Upper lobe of left lung (tissue), 6 donors: ENCODE data around the gene ITPR1. TPM values are rescaled to one million over a fixed set of nuclear protein-coding genes. Genes with fewer than 3 reads are reported as not detected.

Experiments used
- ATAC-seq, 2 donors: fragments of 200-7000 bp; cut with Tn5 transposase; one replicate each; pipeline ENCODE4 v1.9.1; 2022; ENCODE audit warnings: mild to moderate bottlenecking in 2 of 2, moderate library complexity in 2 of 2; ENCODE audit not compliant: low FRiP score in 2 of 2
- DNase-seq, 2 donors: peaks; one replicate each; pipeline ENCODE4 v3.0.0-alpha.2; 2019 to 2020
- H3K27ac ChIP-seq, 4 donors: fragments of 200-600 bp; sonication (generic); one replicate each; pipeline ENCODE4 v1.5.1; 2016 to 2019
- H3K27me3 ChIP-seq, 4 donors: fragments of 200-600 bp; sonication (generic); one replicate each; pipeline ENCODE4 v1.5.1; 2017 to 2019
- H3K36me3 ChIP-seq, 4 donors: fragments of 200-600 bp; sonication (generic); one replicate each; pipeline ENCODE4 v1.5.1; 2016 to 2019
- H3K4me1 ChIP-seq, 4 donors: fragments of 200-600 bp; sonication (generic); one replicate each; pipeline ENCODE4 v1.5.1; 2018 to 2019
- H3K4me3 ChIP-seq, 4 donors: fragments of 200-600 bp; sonication (generic); one replicate each; pipeline ENCODE4 v1.5.1; 2017 to 2019; ENCODE audit warnings: mild to moderate bottlenecking in 2 of 4, moderate library complexity in 1 of 4
- H3K9me3 ChIP-seq, 4 donors: fragments of 200-600 bp; sonication (generic); one replicate each; pipeline ENCODE4 v1.5.1; 2018 to 2019
- CTCF ChIP-seq, 6 experiments: fragments of 450-650 bp in 4 of 6; fragments of 200-600 bp in 2 of 6; sonication (generic) in 2 of 6; IDR thresholded peaks; one replicate each; pipeline ENCODE4 v1.5.1; 2016 to 2019; ENCODE audit warnings: antibody characterized with exemption in 6 of 6
- EP300 ChIP-seq, 4 donors: sonication (generic); formaldehyde crosslinking; IDR thresholded peaks; one replicate each; pipeline ENCODE4 v1.5.1; 2017; ENCODE audit warnings: antibody characterized with exemption in 4 of 4, control low read depth in 2 of 4
- POLR2A ChIP-seq, 4 donors: fragments of 450-650 bp; IDR thresholded peaks; one replicate each; pipeline ENCODE4 v1.5.1; 2016 to 2017; ENCODE audit warnings: antibody characterized with exemption in 4 of 4, mild to moderate bottlenecking in 2 of 4
- POLR2AphosphoS5 ChIP-seq, 2 donors: sonication (generic); formaldehyde crosslinking; IDR thresholded peaks; one replicate each; pipeline ENCODE4 v1.5.1; 2017; ENCODE audit warnings: antibody characterized with exemption in 2 of 2
- WGBS, 2 donors: methylation state at CpG; one replicate each; pipeline ENCODE4 v1.1.5; 2017 to 2018; 5-methylcytosine and 5-hydroxymethylcytosine counted together
- total RNA-seq, 6 donors: library from RNA; depleted of rRNA in 4 of 6; stranded (reverse); fragments of >200 nt in 4 of 6; gene quantifications; one replicate each; pipeline versions ENCODE4 v1.1.0 to v1.2.1, GENCODE V29; 2016 to 2021
- donor health status: DM: no; HTN: no; CAD: no; lungs with moderate emphysema.
- donor health status: DM: no; HTN: yes; CAD: no; lungs with severe emphysema.

ITPR1 gene
- total RNA-seq, 6 donors from 2014 or later = 55.5 to 136 (median 66.2) TPM

GRCh38 chr3:4841225-4841624 lies 348.1 kb downstream of the ITPR1 start:
- Histone ChIP-seq H3K9me3 (no peaks in the 10 kb centered on the region), H3K27ac (no peak overlapping the region), H3K27me3 (no peaks in the 10 kb centered on the region), H3K4me3 (no peak overlapping the region), H3K36me3 (peaks cover 0 to 22% (median 0%) of the 10 kb centered on the region in 4 donors), H3K4me1 (no peaks in the 10 kb centered on the region)
- WGBS, 2 donors = 91 to 93% methylated on average over 3 of the region's 3 CpGs
- no peak for TF ChIP-seq POLR2A (IDR thresholded peaks at IDR 0.05)
- TF ChIP-seq CTCF (IDR thresholded peaks at IDR 0.05) = no peak
- no peak for TF ChIP-seq POLR2AphosphoS5 (IDR thresholded peaks at IDR 0.05)
- no peak for TF ChIP-seq EP300 (IDR thresholded peaks at IDR 0.05)
- no peak for ATAC-seq
- DNase-seq = no peak

GRCh38 chr3:4841776-4842440 lies 348.8 kb downstream of the ITPR1 start:
- ATAC-seq (no peak), DNase-seq (no peak)
- no peaks in the 10 kb centered on the region for H3K4me1 ChIP-seq
- H3K9me3 ChIP-seq = no peaks in the 10 kb centered on the region
- 89 to 95% methylated on average over 3 of the region's 3 CpGs for WGBS, 2 donors
- H3K36me3 ChIP-seq = peaks cover 0 to 19% (median 0%) of the 10 kb centered on the region in 4 donors
- no peak overlapping the region for H3K4me3 ChIP-seq
- no peak overlapping the region for H3K27ac ChIP-seq
- TF ChIP-seq EP300 (IDR thresholded peaks at IDR 0.05) (no peak), POLR2A (IDR thresholded peaks at IDR 0.05) (no peak), POLR2AphosphoS5 (IDR thresholded peaks at IDR 0.05) (no peak), CTCF (IDR thresholded peaks at IDR 0.05) (no peak)
- H3K27me3 ChIP-seq = no peaks in the 10 kb centered on the region

GRCh38 chr3:4843619-4844018 lies 350.5 kb downstream of the ITPR1 start:
- 98 to 99% methylated on average over 5 of the region's 5 CpGs for WGBS, 2 donors
- ATAC-seq = no peak
- no peaks in the 10 kb centered on the region for H3K9me3 ChIP-seq
- TF ChIP-seq POLR2AphosphoS5 (IDR thresholded peaks at IDR 0.05) = no peak
- TF ChIP-seq EP300 (IDR thresholded peaks at IDR 0.05) = no peak
- no peak for TF ChIP-seq POLR2A (IDR thresholded peaks at IDR 0.05)
- no peak for TF ChIP-seq CTCF (IDR thresholded peaks at IDR 0.05)
- no peak overlapping the region for H3K4me3 ChIP-seq
- no peak overlapping the region for H3K27ac ChIP-seq
- peaks cover 0 to 5% (median 0%) of the 10 kb centered on the region in 4 donors for H3K36me3 ChIP-seq
- no peaks in the 10 kb centered on the region for H3K27me3 ChIP-seq
- no peaks in the 10 kb centered on the region for H3K4me1 ChIP-seq
- DNase-seq = no peak

GRCh38 chr3:4845882-4846281 lies 352.7 kb downstream of the ITPR1 start:
- ATAC-seq (no peak), DNase-seq (no peak)
- H3K9me3 ChIP-seq = no peaks in the 10 kb centered on the region
- 69 to 71% methylated on average over 3 of the region's 3 CpGs for WGBS, 2 donors
- TF ChIP-seq POLR2A (IDR thresholded peaks at IDR 0.05) (no peak), POLR2AphosphoS5 (IDR thresholded peaks at IDR 0.05) (no peak), CTCF (IDR thresholded peaks at IDR 0.05) (no peak), EP300 (IDR thresholded peaks at IDR 0.05) (no peak)
- H3K4me1 ChIP-seq = no peaks in the 10 kb centered on the region
- no peak overlapping the region for H3K27ac ChIP-seq
- no peaks in the 10 kb centered on the region for H3K36me3 ChIP-seq
- H3K4me3 ChIP-seq = no peak overlapping the region
- H3K27me3 ChIP-seq = no peaks in the 10 kb centered on the region

- no peak overlapping the region for H3K27ac ChIP-seq
- no peak overlapping the region for H3K4me3 ChIP-seq
- WGBS, 2 donors = 83% methylated on average over 4 of the region's 4 CpGs
- TF ChIP-seq EP300 (IDR thresholded peaks at IDR 0.05) (no peak), CTCF (IDR thresholded peaks at IDR 0.05) (no peak), POLR2A (IDR thresholded peaks at IDR 0.05) (no peak), POLR2AphosphoS5 (IDR thresholded peaks at IDR 0.05) (no peak)
- H3K27me3 ChIP-seq = no peaks in the 10 kb centered on the region
- no peaks in the 10 kb centered on the region for H3K36me3 ChIP-seq
- no peaks in the 10 kb centered on the region for H3K4me1 ChIP-seq
- no peak for DNase-seq
- no peak for ATAC-seq
- H3K9me3 ChIP-seq = no peaks in the 10 kb centered on the region
These were observed 353.4 kb downstream of the ITPR1 start for GRCh38 chr3:4846543-4846942.
